ENCODE measurements around the gene TAGLN2. TPM values are rescaled to one million over a fixed set of nuclear protein-coding genes. Genes with fewer than 3 reads are reported as not detected.

The TAGLN2 gene
- total RNA-seq, 2 donors from 2014 or later, result 268 to 291 TPM

- DNase-seq (peak in 1 of 2 donors; percentile 6), ATAC-seq (no peak)
- intact Hi-C loops (cut with DNase I, micrococcal nuclease), result no loop called here
Measured at GRCh38 chr1:159952932-159953331, 27.6 kb upstream of the TAGLN2 start.

DNA sequence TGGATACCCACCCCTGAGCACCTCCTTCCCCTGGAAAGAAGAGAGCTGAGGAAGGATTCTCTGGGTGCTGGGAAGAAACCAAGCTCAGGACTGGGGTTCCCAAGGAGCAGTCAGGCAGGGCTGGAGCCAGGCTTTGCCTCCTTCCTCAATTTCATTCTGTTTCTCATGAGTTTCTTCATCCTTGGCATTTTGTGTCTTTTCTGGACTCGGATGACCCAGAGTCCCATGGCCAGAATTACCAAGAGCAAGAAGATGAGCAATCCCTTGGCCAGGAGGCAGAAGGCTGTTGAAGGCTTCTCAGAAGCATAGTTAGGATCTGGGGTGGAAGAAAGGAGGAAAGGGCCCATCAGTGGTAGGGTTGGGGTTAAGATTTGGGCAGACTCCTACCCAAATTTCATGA lies 26.2 kb upstream of the TAGLN2 start:
- intact Hi-C loops (cut with DNase I, micrococcal nuclease), result no loop called here
- no peak for ATAC-seq
- peak in 1 of 2 donors; percentile 18 for DNase-seq

GRCh38 chr1:159951016-159951415 lies 25.7 kb upstream of the TAGLN2 start:
- intact Hi-C loops (cut with DNase I, micrococcal nuclease), result no loop called here
- no peak for ATAC-seq
- no peak for DNase-seq

DNA sequence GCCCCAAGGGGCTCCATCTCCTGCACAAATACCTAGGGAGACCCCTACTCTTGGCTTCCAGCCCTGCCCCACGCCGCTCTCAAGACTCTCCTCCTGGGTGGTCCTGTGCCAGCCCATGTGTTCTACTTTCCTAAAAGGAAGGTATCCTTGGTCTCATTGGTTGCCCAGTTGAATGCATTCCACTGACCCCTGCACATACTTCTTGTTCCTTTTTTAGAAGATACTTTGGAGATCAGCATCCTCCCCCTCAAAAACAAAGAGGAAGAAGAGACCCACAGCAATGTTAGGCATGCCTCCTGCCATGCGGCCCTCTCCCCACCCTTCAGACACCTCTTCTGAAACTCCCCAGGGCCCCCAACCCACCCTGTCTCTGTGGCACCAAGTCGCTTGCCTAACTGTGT lies 24.7 kb upstream of the TAGLN2 start:
- intact Hi-C loops (cut with DNase I, micrococcal nuclease), result no loop called here
- ATAC-seq, result no peak
- DNase-seq, result peak in 1 of 2 donors; percentile 21

DNA sequence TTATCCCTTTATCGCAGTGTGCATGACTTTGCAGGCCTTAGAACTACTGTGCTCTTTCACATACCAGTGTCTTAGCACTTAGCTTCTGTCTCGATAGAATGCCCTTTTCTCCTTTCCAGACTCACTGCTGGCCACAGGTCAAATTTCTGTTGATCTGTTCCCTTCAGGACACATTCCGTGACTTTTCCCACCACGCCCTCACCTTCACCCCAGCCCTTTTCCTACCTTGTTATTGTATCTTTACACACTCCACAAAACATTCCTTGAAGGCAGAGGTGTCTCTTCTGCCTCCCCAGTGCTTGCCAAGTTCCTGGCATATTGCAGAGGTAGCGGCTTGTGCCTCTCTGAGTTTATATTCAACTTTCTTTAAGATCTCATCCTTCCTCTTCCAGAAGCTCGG lies 23.8 kb upstream of the TAGLN2 start:
- DNase-seq (peak; percentile 56 to 67), ATAC-seq (peak; percentile 34)
- intact Hi-C loops (cut with DNase I, micrococcal nuclease), result no loop called here

- intact Hi-C loops (cut with DNase I, micrococcal nuclease), result no loop called here
- DNase-seq, result no peak
- ATAC-seq, result no peak
Measured at GRCh38 chr1:159947942-159948341, 22.6 kb upstream of the TAGLN2 start.

GRCh38 chr1:159946242-159947187 lies 21.2 kb upstream of the TAGLN2 start:
- ATAC-seq, result no peak
- DNase-seq, result peak in 1 of 2 donors; percentile 20
- intact Hi-C loops (cut with DNase I, micrococcal nuclease), result no loop called here

- intact Hi-C loops (cut with DNase I, micrococcal nuclease), result no loop called here
- ATAC-seq, result peak; percentile 87
- peak; percentile 87 to 90 for DNase-seq
Measured at GRCh38 chr1:159945483-159946241, 20.4 kb upstream of the TAGLN2 start, which contains the start of gene IGSF9. Gene IGSF9 (minus strand): TSS chr1:159945613. CDS start chr1:159943454, 2,159 bp downstream.

DNA sequence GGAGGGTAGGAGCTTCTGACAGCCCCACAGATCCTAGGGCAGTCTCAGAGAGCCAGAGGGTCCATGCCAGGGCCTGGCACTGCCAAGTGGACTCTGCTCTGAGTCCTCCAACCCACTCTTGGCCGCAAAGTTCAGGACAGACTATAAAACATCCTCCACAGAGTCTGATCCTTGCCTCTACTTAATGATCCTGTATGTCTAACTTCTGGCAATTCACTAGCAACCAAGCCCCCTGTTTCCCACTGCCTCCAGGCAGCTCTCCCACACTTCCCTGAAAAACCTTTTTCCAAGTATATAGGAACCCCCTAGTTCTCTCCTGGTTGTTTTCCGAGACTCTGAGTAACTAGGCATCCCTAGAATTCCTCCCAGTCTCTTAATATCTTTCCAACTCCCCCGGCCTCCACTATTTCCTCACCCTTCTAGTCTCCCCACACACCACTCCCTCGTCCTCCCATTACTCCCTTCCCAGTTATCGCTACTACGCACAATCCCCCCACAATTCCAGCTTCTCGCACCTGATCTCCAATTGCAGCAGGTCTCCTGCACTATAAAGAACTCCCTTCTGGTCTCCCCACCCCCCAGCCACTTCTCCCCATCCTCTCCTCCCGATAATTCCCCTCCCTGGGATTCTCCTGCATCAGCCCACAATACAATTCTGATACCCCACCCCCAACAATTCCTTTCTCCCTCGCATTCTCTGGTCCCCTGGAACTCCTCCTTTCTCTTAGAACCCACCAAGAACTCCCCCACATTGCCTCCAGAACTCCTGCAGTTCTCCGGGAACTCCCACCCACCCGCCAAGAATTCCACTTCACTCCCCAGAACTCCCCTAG lies 19.5 kb upstream of the TAGLN2 start:
- intact Hi-C loops (cut with DNase I, micrococcal nuclease), result no loop called here
- DNase-seq (peak in 1 of 2 donors; percentile 22), ATAC-seq (peak; percentile 19)

DNA sequence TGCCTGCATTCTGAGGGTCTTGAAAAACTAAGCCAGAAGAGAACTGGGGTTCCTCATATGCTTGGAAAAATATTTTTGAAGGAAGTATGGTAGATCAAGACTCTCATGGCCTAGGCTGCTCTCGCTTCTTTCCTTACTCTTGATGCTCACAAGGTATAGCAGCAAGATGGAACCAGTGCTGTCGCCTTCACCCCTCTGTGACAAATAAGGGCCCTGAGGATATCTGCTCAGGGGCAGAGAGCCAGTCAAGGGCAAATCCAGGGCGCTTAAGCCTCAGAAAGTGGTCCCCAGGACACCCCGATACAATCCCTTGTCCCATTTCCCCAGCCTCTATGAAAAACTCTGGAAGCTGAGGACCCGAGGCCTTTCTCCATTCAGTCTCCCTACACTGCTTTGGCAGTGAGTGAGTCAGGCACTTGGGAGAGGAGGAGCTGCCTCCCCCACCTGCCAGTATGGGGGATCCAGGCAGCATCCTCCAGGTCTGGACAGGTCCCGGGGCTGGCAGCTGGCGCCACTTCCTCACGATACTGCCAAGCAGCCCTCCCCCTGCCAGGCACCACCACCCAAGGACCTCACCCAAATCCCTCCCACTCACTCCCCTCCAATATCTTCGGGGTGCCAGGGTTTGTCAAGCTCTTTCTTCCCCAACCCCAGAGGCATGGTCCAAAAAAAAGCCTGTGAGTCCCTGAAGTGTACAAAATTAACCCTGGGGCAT lies 18.8 kb upstream of the TAGLN2 start:
- DNase-seq (peak in 1 of 2 donors; percentile 24), ATAC-seq (no peak)
- intact Hi-C loops (cut with DNase I, micrococcal nuclease), result no loop called here

- peak in 1 of 2 donors; percentile 20 for DNase-seq
- intact Hi-C loops (cut with DNase I, micrococcal nuclease), result no loop called here
- no peak for ATAC-seq
Measured at GRCh38 chr1:159943278-159943640, 18.0 kb upstream of the TAGLN2 start.

DNA sequence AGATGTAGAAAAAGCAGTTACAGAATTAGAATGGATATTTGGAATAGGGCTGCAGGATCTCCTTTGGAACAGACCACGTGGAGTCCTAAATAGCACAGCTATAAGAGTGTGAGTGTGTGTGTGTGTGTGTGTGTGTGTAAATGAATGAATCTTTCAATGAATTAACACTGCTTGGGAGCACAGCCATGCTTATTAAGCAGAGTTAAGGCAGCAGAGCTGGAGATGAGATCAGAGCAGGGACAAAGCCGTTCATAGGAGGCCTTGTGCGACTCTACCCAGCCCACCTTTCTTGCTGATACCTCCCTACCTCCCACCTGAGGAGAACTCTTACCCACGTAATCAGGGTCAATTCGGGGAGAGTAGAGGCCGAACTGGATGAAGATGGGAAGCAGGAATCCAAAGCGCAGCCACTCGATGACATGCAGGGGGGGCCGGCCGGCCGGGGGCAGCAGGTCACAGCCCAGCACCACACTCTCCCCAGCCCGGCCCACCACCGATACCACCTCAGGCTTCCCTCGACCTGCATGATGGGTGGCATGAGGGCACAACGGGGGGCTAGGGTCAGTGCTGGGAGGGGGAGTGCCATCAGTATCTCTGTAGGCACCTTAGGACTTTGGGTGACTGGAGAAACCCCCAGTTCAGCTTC lies 17.4 kb upstream of the TAGLN2 start:
- DNase-seq, result peak in 1 of 2 donors; percentile 18
- intact Hi-C loops (cut with DNase I, micrococcal nuclease), result no loop called here
- ATAC-seq, result no peak

GRCh38 chr1:159941591-159942560 lies 16.6 kb upstream of the TAGLN2 start:
- intact Hi-C loops (cut with DNase I, micrococcal nuclease), result no loop called here
- DNase-seq, result no peak
- no peak for ATAC-seq

DNA sequence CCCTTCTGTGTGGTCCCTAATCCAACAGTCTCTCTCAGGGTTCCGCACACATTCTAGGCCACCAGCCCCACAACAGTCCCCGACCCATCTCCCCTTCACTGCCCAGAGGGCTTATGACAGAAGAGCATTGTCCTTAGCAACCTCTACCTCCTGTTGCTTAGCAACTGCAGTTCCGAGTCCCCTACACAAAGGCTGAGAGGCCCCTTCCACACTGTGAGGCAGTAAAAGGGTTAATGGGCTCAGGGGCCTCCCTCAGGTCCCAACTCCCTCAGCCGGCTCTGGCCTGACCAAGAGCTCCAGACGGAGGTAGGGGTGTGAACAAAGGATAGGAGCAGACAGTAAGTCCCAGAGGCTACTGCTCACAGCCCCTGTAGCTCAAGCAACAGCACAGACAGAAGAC lies 15.8 kb upstream of the TAGLN2 start:
- intact Hi-C loops (cut with DNase I, micrococcal nuclease), result no loop called here
- ATAC-seq (no peak), DNase-seq (no peak)

DNA sequence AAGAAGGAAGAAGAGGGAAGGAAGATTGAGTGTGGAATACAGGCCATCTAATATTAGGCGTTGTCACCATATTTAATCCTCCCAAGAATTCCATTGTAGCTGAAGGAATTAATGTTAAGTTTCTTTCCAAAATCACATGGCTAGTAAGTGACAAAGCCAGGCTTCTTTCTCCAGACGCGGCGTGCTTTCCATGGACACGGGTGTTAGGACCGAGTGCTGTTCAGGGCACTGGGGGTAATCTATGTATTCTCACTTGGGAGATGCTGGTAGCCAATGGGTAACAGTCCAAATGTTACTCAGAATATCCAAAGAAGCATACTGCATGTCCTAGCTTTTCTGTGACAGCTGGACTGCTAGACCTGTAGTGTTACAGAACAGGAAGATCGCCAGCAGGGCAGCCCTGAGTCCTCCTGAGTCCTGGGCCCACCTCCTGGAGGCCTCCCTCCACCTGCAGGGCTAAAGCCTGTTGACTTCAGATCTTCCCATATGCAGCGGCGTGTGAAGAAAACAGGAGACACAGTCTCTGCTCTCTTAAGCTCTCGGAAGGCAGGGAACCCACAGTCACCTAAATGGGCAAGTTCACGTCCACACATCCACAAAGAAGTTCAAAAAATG lies 14.8 kb upstream of the TAGLN2 start:
- ATAC-seq, result no peak
- no peak for DNase-seq
- intact Hi-C loops (cut with DNase I, micrococcal nuclease), result no loop called here

DNA sequence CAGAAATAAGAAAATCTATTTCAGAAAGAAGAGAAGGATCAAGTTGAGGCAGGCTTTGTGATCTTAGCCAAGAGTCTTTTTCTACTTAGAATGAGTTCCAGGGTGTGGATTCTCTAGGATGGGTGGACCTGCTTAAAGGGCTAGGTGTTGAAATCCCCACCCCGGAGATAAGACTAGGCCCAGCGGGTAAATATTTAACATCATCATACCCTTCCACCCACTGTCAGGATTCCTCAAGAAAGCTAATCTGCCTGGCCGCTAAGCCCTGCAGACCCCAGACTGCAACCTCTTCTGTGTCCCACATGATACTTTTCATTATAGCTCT lies 14.3 kb upstream of the TAGLN2 start:
- peak in 1 of 2 donors; percentile 29 for DNase-seq
- ATAC-seq, result peak; percentile 63
- intact Hi-C loops (cut with DNase I, micrococcal nuclease), result loop anchor here in 1 of 2 donors (5.0 kb wide), 1 partner anchor 68 kb away; no protein-coding TSS in a partner anchor
